ENCODE results near the gene OGDH. TPM values are rescaled to one million over a fixed set of nuclear protein-coding genes. Genes with fewer than 3 reads are reported as not detected.
A peak's percentile ranks its signal among the peaks of the same experiment; 100 is the strongest.

OGDH gene
- total and polyA plus RNA-seq, 2 experiments from 2014 or later = 13.5 to 76.9 TPM

DNA sequence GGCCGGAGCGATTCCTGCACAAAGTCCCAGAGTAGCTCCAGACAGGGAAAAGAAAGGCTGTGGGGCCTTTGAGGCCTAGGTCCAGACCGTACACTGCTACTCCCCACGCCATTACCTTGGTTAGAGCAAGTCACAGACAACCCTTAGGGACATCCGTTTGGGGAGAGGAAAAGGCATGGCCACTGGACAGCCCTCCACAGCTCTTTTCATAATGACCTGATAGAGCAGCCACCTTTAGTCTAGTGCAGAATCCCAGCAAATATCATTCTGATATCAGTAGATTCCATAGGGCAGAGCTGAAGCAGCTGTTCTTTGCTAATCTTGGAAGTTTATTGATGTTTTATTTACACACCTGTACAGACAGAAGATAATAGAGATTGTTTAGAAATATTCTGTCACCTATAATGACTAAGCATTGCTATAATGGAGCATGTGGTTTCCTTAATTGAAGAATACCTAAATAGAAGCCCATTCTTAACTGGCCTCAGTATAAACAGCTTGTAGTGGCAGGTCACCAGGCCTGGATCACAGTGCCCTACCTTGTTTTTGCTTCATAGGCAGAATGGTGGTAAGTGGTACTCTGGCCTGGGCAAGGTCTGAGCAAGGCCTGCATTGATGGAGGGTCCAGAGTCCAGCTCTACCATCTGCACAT lies 27.9 kb downstream of the OGDH start (continued):
- TF ChIP-seq JUNB (IDR thresholded peaks at IDR 0.05; ENCODE audit: unreplicated experiment) (no peak), ZNF331 (CRISPR knock-in tag; IDR thresholded peaks at IDR 0.05; ENCODE audit: low read depth) (no peak), STAT1 (IDR thresholded peaks at IDR 0.05; ENCODE audit: unreplicated experiment) (no peak), EZH2 (IDR thresholded peaks at IDR 0.05; ENCODE audit: low read depth, unreplicated experiment) (no peak)
- TF ChIP-seq, protein P1, sequence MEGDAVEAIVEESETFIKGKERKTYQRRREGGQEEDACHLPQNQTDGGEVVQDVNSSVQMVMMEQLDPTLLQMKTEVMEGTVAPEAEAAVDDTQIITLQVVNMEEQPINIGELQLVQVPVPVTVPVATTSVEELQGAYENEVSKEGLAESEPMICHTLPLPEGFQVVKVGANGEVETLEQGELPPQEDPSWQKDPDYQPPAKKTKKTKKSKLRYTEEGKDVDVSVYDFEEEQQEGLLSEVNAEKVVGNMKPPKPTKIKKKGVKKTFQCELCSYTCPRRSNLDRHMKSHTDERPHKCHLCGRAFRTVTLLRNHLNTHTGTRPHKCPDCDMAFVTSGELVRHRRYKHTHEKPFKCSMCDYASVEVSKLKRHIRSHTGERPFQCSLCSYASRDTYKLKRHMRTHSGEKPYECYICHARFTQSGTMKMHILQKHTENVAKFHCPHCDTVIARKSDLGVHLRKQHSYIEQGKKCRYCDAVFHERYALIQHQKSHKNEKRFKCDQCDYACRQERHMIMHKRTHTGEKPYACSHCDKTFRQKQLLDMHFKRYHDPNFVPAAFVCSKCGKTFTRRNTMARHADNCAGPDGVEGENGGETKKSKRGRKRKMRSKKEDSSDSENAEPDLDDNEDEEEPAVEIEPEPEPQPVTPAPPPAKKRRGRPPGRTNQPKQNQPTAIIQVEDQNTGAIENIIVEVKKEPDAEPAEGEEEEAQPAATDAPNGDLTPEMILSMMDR (conservative IDR thresholded peaks at IDR 0.05; ENCODE audit: low read depth in 2 of 2) = no peak

DNA sequence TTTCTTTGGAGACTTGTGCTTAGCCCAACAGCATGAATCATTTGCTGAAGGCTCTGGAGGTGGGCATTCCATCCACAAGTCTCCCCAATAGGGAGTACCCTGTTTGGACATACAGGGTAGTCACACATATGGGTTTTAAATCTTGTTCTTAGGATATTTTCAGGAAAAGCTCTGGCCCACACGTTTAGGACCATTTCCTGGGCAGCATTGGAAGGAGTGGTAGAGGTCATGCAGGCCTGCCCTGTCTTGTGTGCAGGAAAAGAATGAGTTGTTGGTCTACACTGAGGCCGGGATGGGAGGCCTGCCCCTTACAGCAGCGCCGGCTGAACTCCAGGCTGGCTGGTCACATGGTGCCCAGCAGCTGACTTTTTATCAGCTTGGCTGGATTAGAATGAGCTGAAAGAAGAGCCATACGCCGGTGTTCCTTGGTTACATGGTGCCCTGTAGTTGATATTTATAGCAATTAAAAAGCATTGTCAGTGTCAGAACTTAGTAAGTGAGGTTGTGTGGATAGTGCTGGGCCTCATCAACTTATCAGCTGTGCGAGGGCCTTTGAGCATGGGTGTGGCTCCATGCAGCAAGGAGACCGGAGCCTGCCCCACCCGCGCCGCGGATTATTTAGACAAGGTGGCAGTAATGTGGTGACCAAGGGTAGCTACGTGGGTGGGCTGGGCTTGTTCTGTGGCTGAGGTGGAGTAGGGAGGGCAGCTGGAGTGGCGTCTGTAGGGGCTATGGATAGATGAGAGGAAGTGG lies 28.6 kb downstream of the OGDH start:
- no peaks in the 10 kb centered on the region for H3K9me2 ChIP-seq (ENCODE audit: insufficient read depth)
- no peak overlapping the region for H2AFZ ChIP-seq
- H3K4me1 Mint-ChIP-seq = peaks cover 64% of the 10 kb centered on the region
- peaks cover 6% of the 10 kb centered on the region; the same call in 2 of the 3 replicates for H3K36me3 Mint-ChIP-seq (ENCODE audit: low read depth)
- H3K4me1 ChIP-seq (ENCODE audit: insufficient read depth) = peaks cover 35% of the 10 kb centered on the region
- H3K79me2 ChIP-seq (replicated peaks; ENCODE audit: insufficient read depth) = peaks cover 20% of the 10 kb centered on the region
- TF ChIP-seq POLR2AphosphoS5 (IDR thresholded peaks at IDR 0.05; ENCODE audit: low read depth) (no peak), NANOG (IDR thresholded peaks at IDR 0.05; ENCODE audit: borderline replicate concordance) (no peak), ZNF114 (CRISPR knock-in tag; IDR thresholded peaks at IDR 0.05) (no peak)
- TF ChIP-seq, protein P2, sequence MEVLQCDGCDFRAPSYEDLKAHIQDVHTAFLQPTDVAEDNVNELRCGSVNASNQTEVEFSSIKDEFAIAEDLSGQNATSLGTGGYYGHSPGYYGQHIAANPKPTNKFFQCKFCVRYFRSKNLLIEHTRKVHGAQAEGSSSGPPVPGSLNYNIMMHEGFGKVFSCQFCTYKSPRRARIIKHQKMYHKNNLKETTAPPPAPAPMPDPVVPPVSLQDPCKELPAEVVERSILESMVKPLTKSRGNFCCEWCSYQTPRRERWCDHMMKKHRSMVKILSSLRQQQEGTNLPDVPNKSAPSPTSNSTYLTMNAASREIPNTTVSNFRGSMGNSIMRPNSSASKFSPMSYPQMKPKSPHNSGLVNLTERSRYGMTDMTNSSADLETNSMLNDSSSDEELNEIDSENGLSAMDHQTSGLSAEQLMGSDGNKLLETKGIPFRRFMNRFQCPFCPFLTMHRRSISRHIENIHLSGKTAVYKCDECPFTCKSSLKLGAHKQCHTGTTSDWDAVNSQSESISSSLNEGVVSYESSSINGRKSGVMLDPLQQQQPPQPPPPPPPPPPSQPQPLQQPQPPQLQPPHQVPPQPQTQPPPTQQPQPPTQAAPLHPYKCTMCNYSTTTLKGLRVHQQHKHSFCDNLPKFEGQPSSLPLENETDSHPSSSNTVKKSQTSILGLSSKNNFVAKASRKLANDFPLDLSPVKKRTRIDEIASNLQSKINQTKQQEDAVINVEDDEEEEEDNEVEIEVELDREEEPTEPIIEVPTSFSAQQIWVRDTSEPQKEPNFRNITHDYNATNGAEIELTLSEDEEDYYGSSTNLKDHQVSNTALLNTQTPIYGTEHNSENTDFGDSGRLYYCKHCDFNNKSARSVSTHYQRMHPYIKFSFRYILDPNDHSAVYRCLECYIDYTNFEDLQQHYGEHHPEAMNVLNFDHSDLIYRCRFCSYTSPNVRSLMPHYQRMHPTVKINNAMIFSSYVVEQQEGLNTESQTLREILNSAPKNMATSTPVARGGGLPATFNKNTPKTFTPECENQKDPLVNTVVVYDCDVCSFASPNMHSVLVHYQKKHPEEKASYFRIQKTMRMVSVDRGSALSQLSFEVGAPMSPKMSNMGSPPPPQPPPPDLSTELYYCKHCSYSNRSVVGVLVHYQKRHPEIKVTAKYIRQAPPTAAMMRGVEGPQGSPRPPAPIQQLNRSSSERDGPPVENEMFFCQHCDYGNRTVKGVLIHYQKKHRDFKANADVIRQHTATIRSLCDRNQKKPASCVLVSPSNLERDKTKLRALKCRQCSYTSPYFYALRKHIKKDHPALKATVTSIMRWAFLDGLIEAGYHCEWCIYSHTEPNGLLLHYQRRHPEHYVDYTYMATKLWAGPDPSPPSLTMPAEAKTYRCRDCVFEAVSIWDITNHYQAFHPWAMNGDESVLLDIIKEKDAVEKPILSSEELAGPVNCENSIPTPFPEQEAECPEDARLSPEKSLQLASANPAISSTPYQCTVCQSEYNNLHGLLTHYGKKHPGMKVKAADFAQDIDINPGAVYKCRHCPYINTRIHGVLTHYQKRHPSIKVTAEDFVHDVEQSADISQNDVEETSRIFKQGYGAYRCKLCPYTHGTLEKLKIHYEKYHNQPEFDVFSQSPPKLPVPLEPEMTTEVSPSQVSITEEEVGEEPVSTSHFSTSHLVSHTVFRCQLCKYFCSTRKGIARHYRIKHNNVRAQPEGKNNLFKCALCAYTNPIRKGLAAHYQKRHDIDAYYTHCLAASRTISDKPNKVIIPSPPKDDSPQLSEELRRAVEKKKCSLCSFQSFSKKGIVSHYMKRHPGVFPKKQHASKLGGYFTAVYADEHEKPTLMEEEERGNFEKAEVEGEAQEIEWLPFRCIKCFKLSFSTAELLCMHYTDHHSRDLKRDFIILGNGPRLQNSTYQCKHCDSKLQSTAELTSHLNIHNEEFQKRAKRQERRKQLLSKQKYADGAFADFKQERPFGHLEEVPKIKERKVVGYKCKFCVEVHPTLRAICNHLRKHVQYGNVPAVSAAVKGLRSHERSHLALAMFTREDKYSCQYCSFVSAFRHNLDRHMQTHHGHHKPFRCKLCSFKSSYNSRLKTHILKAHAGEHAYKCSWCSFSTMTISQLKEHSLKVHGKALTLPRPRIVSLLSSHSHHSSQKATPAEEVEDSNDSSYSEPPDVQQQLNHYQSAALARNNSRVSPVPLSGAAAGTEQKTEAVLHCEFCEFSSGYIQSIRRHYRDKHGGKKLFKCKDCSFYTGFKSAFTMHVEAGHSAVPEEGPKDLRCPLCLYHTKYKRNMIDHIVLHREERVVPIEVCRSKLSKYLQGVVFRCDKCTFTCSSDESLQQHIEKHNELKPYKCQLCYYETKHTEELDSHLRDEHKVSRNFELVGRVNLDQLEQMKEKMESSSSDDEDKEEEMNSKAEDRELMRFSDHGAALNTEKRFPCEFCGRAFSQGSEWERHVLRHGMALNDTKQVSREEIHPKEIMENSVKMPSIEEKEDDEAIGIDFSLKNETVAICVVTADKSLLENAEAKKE (CRISPR knock-in tag; IDR thresholded peaks at IDR 0.05) = no peak
- no peak overlapping the region for H3K27ac ChIP-seq (ENCODE audit: low read depth)
- peak overlapping the region; percentile 63; the same call in 1 of the 2 replicates for H3K27ac Mint-ChIP-seq
- H3K27me3 ChIP-seq (ENCODE audit: insufficient read depth) = no peaks in the 10 kb centered on the region
- no peak overlapping the region for H3K4me2 ChIP-seq
- no peaks in the 10 kb centered on the region for H3K36me3 ChIP-seq (ENCODE audit: insufficient read depth)
- peaks cover 11% of the 10 kb centered on the region for H3K27me3 Mint-ChIP-seq (ENCODE audit: insufficient read depth, low read depth, poor library complexity)
- H4K20me1 ChIP-seq (replicated peaks; ENCODE audit: insufficient read depth) = peaks cover 6% of the 10 kb centered on the region
- H3K4me3 ChIP-seq = no peak overlapping the region
- H3F3A ChIP-seq (replicated peaks; ENCODE audit: low read depth) = no peaks in the 10 kb centered on the region
- ATAC-seq = no peak
- H3K9me3 Mint-ChIP-seq = no peaks in the 10 kb centered on the region
- H3K4me3 Mint-ChIP-seq = no peak overlapping the region
- DNase-seq (ENCODE audit: low spot score) = no peak

Data from GM23338 (cell line).